Activated CD8-positive, alpha-beta memory T cell treated with anti-CD3 and anti-CD28 coated beads, Interleukin-2, amount 50 U/mL, for 24 hours (primary cell): ENCODE data around the gene RAD51B.
"Not testable (repeated sequence)": the region's sequence is repeated elsewhere in the genome, so short reads cannot be mapped to it uniquely, and the experiment has no call there.

Experiments
- DNase-seq: peaks from one replicate; pipeline ENCODE4 v3.0.0-alpha.2; 2020; ENCODE audit errors: extremely low read depth

Gene RAD51B

DNA sequence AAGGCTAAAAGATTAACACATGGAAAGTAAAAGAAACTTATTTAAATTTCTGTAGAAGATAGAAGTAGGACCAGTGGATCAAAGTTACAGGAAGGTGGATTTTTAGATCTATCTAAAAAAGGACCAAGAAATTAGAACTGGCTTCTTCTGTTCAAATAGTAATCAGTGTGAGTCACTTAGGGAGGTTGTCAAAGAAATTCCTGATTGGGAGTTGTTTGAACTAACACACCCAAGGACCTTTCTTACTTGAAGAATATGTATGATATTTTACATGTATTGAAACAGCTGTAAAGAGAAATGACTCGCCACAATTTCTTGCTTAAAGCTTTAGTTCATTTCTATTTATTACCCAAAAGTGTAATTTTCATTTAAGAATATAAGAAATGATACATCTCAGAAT is 256.9 kb downstream of the RAD51B start:
- no peak for DNase-seq

DNA sequence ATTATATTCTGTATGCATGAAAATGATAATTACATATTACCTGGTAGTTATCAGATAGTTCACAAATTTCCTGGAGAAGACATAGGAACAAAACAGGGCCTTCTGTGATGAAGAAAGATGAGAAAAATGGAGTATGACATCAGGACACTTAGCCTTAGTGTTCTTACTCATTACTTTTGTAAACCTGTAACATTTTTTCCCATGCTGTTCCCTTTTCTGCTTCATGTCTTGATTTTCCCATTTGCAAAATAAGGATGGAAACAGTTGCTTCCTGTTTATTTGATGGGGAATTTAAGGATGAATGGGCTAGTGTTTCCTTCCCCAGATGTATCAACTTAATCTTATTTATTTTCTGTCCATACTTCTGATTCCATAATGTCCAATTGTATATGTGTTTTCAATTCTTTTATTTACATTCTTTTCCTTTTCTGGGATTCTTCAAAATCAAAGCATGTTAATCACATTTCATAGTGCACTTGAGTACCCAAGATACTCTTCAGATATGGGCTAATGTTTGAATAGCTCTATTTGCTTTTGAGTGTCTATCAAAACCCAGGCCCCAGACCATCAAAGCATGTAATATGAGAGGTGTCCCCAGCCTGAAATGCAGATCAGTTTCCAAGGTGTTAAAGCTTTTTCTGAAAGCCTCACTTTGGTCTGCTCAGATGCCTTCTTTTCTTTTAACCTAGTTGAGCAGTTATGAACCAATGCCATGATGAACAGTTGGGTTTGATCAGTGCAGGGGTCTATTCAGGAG is 260.5 kb downstream of the RAD51B start:
- DNase-seq: no peak

DNA sequence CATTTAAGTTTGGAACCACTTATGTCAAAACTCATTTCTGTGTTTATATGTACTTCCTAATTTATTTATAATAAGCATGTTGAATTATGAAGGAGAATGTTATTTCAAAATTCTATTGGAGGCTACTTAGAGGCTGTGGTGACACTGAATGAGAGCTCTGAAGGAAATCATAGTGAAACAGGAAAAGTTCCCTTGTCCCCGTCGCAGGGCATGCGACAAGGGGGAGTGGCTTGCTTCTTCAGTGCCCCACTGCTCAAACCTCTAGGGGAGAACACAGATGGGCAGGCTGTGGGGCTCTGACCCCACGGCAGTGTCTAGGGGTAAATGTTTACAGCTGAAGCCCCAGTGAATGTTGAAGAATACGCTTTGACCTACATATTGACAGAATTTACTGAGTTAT is 261.9 kb downstream of the RAD51B start:
- no peak for DNase-seq

DNA sequence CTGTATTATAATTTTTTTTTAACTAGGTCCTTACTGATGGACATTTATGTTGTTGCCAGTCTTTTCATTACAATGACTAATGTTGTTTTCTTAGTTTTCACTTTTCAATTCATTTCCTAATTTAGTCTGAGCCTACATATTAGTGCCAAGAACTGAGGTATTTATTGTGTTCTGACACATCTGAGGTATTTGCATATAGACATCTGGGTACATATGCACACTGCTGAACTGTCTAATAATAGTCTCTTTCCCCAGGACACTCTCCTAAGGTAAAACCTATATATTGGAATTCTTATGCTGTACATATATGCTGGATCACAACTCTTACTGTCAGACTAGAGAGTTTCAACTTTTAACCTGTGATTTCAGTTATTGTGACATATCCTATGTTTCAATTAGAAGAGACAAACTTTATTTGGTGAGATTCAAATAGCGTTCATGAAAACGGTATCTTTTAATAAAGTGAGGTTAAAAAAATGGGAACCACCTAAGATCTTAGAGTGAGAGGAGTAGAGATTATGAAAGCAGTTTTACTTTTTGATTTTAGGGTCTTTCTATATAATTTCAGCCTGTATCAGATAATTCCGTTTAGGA is 263.2 kb downstream of the RAD51B start:
- no peak for DNase-seq

DNA sequence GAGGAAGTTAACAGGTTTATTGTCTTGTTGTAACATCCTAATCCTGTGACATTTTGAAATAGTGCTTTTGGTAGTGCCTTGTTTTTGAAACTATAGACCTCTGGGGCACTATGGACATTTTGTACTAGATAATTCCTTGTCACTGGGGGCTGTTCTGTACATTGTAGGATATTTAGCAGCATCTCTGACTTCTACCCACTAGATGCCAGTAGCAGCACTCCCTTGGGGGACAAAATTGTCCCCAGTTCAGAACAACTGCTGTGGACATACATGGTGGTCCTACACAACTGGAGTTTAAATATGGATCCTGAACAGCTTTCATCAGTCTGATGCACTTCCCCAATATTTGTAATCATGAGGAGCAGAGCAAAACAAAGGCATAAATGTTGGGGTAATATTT is 264.7 kb downstream of the RAD51B start:
- DNase-seq: no peak

DNA sequence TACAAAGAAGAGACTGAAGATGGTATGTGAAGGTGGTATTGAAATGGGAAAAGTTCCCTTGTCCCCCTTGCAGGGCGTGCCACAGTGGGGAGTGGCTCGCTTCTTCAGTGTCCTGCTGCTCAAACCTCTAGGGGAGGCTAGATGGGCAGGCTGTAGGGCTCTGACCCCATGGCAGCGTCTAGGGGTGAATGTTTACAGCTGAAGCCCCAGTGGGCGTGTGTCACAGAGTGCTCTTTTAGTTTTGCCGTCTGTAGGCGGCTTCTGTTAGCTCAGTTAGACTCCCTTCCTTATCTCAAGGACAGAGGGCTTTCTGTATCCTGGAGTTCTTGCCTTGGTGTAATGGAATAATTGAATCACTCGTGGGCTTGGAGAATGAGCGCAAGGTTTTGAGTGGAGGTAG is 266.2 kb downstream of the RAD51B start:
- DNase-seq: no peak

DNA sequence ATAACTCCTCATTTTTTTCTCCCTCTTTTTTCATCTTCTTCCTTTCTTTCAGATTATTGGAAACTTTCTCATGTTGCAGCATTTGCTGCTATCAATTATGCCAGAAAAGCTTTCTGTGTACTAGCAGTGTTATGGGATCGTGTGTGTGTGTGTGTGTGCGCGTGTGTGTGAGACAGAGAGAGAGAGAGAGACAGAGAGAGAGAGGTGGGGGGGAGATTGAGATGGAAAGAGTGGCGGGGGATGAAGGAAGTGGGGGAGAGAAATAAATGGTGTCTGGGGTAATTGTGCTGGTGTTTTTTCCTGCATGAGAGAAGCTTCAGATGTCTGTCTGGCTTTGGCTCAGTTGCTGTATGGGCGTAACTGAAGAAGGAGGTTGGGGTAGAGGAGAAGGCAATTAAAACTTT is 268.9 kb downstream of the RAD51B start:
- no peak for DNase-seq

DNA sequence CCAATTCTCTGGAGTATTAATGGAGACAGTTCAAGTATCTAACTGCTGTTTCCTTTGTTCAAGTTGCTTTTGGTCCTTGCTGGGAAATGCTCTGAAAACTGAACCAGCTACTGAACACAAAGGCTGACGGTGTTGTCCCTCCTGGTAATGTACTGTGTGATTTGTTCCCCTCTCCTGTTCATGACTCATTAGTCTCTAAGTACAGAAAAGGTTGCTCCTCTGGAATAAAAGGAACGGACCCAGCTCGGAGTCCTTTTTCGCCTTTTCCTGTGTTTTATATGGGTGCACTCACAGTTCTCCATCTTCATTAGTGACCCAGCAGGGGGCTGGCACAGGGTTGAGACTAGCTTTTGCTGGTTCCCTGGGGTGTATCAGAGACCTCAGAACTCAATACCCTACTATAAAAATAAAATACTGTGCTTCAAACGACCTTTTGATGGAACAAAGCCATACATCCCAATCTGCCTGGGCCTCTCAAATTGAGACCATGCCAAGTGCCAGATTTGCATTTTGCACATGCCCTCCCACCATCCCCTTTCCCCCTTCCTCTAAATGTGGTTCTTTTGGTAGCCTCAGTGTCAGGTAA is 269.7 kb downstream of the RAD51B start:
- no peak for DNase-seq

DNA sequence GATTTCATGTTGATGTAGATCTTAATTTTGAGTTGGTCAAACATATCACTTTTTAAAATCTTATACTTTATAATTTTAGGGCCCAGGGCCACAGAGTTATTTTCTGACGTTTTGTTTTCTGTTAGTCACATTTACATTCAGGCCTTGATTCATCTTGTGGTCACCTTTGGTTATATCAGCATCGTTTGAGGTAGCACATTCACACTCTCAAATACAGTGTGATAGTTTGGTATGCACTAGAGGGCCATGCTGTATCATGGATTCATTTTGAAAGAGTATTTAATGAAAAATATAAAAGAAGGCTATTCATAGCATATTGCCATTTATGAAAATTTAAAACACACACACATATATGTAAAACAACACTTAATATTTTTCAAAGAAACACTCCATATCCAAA is 274.6 kb downstream of the RAD51B start:
- no peak for DNase-seq

DNA sequence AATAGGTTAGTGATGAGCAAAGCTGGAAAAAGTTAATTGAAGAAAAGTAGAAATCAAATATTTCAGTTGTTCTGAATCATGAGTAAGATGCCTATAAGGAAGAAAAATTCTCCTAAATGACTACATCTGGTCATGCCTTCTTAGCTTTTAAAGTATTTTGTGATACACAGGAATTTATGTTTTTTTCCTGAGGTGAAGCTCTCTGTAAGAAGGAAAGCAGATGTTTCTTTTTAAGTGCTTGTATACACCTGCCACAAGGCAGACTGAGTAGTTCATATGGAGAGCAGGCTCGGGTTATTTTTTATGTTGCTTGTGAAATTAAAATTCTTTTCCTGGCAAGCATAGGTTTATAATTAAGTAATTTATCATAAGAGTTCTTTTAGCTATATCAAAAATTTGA is 275.2 kb downstream of the RAD51B start:
- DNase-seq: no peak

DNA sequence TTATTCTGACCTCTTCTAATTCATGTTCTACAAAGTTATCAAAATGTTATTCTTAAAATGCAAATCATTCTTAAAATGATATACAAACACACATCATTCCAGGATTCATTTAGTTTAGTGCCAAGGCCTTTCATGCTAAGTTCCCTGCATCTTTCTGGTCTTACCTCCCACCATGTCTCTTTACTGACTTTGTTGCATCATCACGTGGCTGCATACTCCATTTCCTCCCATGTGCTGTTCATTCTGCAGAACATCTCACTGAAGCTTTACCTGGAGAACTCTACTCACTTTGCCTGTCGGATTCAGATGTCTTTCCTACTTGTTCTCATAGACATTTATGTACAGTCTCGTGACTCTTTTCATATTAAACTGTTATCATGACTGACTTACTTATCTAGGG is 278.1 kb downstream of the RAD51B start:
- DNase-seq: no peak

DNA sequence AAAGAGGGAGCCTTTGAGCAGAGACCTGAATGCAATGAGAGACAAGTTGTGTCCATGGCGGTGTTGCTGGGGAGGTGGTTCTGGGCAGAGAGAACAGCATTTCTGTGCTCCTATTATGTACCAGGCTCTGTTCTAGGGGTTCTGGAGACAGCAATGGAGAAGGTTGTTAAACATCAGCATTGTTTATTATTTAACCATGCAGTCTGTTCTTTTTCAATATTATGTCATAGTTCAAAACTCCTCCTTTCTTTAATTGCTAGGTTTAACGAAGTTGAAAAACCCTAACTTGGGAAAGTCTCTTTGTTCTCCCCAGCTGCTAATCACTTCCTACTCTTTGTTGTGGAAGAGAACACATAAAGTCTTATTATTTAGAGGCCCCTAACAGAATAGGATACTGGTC is 279.3 kb downstream of the RAD51B start:
- no peak for DNase-seq

DNA sequence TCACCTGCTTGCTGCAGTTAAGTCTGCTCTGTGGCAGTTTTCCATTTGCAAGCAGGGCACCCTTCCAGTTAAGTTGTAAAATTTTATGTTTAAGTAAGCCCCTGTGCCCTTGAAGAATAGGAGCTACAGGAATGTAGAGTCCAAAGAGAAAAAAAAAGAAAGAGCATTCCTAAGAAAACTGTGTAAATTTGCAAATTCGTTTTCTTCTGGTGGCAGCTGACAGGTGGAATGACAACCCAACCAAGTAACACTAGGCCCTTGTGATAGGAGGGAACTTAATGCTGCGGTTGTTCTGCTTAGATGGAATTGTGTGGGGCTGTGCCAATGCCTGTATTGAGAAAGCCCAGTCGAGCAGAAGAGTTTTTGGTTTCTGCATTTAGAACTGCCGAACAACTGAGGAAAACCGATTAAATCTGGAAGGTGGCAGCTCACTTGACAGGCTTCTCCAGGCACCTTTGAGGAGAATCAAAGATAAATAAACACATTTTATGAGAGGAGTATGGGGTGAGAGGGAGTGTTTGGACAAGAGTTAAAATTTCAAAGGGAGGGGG is 280.0 kb downstream of the RAD51B start:
- no peak for DNase-seq

DNA sequence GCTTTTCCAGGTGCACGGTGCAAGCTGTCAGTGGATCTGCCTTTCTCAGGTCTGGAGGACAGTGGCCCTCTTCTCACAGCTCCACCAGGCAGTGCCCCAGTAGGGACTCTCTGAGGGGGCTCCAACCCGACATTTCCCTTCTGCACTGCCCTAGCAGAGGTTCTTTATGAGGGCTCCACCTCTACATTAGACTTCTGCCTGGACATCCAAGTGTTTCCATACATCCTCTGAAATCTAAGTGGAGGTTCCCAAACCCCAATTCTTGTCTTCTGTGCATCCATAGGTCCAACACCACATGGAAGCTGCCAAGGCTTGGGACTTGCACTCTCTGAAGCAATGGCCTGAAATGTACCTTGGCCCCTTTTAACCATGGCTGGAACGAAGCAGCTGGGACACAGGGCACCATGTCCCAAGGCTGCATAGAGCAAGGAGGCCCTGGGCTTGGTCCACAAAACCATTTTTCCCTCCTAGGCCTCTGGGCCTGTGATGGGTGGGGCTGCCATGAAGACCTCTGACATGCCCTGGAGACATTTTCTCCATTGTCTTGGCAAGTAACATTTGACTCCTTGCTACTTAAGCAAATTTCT is 282.2 kb downstream of the RAD51B start:
- not testable (repeated sequence) for DNase-seq

DNA sequence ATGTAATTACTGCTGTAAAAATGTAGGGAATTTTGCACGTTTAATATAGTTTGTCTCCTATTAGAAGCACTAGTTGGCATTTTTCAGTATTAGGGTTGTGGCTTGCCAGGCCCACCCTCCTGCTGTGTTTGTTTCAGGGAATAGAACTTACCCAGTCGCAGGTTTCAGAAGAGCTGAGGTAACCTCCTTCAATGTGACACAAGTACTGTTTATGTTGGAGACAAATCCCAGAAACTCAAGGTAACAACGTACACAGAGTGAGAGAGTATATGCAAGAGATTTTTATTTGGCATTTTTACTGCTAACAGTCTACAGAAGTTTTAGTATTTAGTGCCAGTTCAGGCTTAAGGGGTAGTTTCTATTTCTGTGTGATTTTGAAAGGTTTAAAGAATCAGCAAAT is 284.3 kb downstream of the RAD51B start:
- no peak for DNase-seq

DNA sequence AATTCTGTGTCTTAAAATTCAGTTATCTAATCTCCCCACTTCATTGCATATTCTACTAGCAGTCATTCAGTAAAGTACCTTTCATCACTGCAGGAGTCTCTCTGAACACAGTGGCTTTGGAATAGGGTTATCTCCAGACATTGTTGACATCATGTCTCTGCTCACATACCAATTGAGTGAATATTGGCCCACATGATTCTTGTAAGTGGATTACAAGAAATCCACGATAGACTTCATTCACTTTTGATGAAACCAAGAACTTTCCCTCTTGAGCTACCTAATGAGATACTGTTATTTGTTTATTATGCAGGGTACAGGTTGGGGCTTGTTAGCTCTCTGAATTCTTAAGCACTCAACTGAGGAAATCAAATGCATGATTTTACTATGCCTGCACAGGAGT is 284.9 kb downstream of the RAD51B start:
- no peak for DNase-seq

DNA sequence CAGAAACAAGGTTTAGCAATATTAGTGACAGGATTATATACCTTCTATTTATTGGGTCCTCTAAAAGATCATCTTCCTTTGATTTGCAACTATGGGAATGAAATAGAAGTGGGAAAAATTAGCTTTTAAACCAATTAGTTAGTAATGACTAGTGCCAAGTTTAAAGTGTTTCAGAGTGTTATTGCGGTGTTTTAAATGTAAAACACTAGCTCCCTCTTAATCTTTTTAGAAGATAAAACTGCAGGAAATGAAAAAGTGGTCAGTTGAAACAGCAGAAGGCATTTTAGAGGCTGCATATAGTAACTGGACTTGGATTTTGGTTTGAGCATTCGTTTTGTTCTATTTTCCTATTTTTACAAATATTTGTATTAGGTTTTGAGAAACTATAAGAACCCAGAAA is 286.2 kb downstream of the RAD51B start:
- DNase-seq: no peak

DNA sequence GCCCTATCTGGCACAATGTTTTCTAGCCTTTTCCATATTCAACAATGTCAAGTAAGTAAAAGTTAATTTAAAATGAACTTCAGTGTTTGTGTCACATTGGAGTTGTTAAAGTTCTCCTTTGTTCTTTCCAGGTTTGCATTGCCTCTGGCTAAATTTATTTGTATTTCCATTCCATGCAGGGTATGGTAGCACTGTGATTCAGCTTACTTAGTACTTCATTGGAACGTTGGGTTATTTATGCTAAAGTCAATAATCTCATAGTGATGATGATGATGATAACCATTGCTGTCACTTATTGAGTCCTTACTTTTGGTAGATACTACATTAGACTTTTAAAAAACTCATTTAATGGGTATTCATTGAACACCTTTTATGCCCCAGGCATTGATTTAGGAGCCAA is 286.9 kb downstream of the RAD51B start:
- no peak for DNase-seq

DNA sequence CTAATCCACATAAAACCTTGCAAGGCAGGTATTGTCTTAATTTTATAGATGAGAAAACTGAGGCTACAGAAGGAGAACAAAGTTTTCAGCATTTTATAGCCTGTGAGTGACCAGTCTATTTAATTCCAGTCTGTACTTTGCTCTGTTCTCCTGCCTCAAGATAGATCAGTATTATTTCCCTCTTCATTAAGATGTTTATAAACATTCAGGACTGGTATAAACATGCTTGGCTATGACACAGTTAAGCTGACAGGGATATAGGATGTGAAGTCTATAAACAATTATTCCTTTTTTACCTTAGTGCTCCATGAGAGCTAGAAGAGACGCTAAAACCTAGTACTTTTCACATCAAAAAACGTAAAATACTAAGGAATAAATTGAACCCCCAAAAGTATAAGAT is 287.3 kb downstream of the RAD51B start:
- no peak for DNase-seq

DNA sequence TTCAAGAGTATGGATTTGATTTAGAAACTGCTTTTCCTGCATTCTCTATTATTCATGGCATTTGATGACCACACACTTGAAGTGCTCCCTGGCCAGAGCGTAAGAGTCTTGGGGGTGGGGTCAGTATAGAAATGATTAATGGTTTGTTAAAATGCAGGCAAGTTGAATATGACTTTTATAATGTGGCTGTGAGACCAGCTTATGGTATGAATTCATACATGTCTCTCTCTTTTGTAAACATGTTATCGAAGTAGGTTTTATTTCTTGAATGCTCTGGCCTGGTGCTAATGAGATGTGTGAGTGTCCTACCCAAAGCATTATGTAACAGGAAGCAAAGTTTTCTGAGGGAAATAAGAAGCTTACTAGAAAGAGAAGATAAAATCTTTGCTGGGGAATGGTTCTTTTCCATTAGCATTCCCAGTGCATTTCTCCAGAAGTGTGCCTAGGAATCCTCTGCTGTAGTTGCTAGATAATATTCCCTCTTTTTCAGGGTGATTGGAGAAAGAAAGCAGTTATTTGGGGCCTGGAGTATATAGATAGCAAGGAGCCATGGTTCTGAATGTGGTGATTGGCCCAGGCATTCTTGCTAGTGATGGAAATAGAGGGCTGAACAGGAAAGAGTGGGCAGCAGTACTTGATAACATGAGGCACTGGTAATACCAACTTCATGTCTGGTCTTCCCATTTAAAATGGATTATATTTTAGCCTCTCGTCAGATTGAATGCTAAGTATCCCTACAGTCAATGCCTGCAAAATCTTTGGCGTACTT is 289.7 kb downstream of the RAD51B start:
- no peak for DNase-seq

DNA sequence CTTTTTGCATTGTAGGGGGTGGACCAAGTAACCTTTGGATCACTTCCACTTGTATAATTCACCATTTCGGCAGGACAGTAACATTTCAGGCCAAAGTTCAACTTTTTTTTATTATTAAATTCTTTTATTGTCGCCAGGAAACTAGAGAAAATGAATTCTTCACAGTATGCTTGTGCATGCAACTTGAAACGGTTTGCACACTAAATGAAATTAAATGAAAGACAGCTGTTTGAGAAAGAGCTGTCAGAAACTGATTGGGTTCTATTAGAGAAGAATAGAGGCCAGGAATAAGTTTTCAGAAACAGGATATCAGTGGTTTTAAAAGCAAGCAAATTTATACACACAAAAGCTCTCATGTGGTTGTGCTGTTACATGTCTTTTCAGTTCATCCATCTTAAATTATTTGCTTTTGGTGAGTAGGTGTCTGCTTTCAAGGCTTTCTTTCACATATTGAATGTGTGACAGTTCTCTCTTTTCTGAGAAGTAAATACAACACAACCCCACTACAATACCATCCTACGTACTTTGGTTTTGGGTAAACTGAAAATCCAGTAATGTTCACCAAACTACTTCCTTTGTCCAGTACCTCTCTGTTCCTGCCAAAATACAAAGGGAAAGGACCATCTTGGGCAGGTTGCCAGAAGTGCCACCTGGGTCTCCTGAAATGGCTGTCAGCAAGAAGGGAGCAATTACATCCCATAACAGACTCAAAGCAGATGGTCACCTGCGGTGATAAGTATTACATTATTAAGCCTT is 291.7 kb downstream of the RAD51B start:
- DNase-seq: no peak
